ENCODE results near the gene TMPO.
A peak's percentile ranks its signal among the peaks of the same experiment; 100 is the strongest.
"Not testable (repeated sequence)": the region's sequence is repeated elsewhere in the genome, so short reads cannot be mapped to it uniquely, and the experiment has no call there.

Gene TMPO

DNA sequence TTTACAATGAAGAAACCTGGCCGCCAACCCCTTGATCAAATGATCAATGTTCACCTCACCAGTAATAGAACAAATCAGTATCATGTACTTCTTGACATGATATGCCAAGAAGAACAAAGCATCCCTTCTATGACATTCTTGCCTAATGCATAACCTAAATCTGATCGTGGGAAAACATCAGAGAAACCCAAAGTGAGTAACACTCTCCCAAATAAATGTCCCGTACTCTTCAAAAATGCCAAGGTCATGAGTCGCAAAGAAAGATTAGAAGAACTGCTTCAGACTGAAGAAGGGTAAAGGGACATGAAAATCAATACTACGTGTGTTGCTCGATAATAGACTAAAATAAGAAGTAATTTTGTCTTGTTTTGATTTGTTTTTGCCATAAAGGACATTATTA lies 66.7 kb downstream of the TMPO start:
- TF ChIP-seq, protein P1, sequence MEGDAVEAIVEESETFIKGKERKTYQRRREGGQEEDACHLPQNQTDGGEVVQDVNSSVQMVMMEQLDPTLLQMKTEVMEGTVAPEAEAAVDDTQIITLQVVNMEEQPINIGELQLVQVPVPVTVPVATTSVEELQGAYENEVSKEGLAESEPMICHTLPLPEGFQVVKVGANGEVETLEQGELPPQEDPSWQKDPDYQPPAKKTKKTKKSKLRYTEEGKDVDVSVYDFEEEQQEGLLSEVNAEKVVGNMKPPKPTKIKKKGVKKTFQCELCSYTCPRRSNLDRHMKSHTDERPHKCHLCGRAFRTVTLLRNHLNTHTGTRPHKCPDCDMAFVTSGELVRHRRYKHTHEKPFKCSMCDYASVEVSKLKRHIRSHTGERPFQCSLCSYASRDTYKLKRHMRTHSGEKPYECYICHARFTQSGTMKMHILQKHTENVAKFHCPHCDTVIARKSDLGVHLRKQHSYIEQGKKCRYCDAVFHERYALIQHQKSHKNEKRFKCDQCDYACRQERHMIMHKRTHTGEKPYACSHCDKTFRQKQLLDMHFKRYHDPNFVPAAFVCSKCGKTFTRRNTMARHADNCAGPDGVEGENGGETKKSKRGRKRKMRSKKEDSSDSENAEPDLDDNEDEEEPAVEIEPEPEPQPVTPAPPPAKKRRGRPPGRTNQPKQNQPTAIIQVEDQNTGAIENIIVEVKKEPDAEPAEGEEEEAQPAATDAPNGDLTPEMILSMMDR (conservative IDR thresholded peaks at IDR 0.05) = no peak
- no peak overlapping the region for H3K27ac ChIP-seq

- TF ChIP-seq, protein P1 (conservative IDR thresholded peaks at IDR 0.05) = no peak
- no peak overlapping the region for H3K27ac ChIP-seq
Observed at GRCh38 chr12:98587084-98587483, 71.7 kb downstream of the TMPO start.

GRCh38 chr12:98591209-98591608 lies 75.8 kb downstream of the TMPO start:
- H3K27ac ChIP-seq = no peak overlapping the region
- TF ChIP-seq, protein P1 (conservative IDR thresholded peaks at IDR 0.05) = no peak

DNA sequence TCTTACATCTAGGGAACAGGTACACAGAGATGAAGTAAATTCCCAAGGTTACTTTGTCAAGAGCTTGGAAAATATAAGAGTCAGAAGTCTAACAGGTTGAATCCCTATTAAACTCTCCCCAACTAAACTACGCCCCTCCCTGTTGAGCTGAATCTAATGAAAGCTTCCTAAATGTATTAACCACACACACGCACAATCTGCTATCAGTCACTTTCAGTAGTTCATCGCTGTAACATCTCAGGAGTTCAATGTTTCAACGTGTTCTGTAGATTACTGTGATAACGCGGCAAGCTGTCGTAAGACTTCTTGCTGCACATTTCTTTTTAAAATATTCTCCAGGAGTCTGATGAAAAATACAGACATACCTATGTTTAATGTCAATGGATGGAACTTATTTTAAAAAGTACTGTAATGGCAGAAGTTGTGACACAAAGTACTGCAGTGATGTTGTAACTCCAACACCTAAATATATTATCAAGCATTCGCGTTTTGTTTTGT lies 77.5 kb downstream of the TMPO start:
- peak overlapping the region; percentile 94 for H3K27ac ChIP-seq
- TF ChIP-seq, protein P1 (conservative IDR thresholded peaks at IDR 0.05) = no peak

DNA sequence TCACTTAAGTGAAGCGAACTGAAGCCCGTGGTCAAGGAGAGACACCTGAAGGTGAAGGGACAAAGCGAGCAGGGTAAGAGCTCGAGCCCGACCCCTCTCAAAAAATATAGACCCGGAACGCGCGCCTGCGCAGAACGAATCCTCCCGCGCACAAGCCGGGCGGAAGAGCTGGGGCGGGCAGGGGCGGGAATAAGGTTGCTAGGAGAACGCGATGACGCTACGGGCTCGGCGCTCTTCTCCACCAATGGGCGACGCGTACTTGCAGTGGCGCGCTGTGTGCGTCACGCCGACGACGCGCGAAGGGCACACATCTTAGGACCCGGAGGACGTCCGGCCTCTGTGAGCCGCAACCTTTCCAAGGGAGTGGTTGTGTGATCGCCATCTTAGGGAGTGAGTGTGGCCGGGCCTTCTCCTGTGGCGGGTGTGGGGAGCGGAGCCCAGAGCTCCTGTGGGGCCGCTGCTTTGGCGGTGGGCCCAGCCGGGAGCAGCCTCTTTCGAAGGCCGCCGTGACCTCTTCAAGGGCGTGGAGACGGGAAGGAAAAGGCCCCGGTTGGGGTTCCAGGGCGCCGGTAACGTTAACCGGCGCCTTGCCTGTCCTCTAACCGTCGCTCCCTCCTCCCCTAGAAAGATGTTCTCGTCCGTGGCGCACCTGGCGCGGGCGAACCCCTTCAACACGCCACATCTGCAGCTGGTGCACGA lies 78.1 kb downstream of the TMPO start, which contains the start of gene SLC25A3:
TSS of gene SLC25A3 (plus strand) at position 336 of the 699 bp plus-strand sequence. CDS start at position 629, 293 bp downstream.
- TF ChIP-seq, protein P1 (conservative IDR thresholded peaks at IDR 0.05) = no peak
- peak within 1 kb of the TSS; percentile 94 for H3K27ac ChIP-seq

DNA sequence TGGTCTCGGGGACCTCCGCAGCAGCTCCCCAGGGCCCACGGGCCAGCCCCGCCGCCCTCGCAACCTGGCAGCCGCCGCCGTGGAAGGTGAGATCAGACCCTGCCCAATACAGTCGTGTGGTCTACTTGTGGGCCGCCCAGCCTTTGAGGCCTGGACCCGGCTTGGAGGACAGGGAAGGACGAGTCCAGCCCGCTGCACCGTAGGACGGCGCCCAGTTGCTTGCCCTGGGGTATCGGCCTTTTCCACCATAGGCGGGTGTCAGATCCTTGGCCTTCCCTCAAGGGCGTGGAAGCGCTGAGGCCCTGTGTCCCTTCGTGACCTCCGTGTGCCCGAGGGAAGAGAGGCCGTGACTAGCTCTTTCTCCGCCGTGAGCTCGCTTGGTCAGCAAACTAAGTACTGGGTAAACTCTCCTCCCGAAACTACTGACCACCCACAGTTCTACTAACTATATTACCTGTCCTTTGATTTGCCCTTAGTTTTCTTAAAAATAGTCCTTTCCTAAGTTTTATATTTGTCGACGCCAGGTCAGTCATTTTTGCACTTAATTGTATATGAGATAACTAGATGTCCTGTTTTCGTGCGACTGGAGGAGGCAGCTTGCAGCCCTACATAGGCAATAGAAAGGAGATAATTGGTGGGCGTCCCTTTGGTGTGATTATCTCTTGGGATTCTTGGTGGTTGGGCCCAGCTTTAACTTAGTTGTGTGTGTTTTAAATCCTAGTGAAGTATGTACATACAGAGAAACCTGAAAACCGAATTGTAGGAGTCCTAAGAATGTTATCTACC lies 78.9 kb downstream of the TMPO start:
- TF ChIP-seq, protein P1 (conservative IDR thresholded peaks at IDR 0.05) = no peak
- H3K27ac ChIP-seq = peak overlapping the region; percentile 94

GRCh38 chr12:98595243-98595988 lies 80.0 kb downstream of the TMPO start:
- peak overlapping the region; percentile 94; the same call in 1 of the 2 replicates for H3K27ac ChIP-seq
- TF ChIP-seq, protein P1 (conservative IDR thresholded peaks at IDR 0.05) = no peak

DNA sequence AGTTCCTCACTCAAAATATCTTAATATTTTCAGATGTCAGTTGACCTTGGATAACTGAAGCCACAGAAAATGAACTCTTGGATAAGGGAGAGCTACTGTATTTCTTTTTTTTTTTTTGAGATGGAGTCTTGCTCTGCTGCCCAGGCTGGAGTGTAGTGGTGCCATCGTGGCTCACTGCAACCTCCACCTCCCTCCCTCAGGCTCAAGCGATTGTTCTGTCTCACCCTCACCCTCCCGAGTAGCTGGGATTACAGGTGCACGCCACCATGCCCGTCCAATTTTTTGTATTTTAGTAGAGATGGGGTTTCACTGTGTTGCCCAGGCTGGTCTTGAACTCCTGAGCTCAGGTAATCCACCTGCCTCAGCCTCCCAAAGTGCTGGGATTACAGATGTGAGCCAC lies 81.9 kb downstream of the TMPO start:
- not testable (repeated sequence) for H3K27ac ChIP-seq

Data from VCaP (cell line).